ENCODE data around the gene TRIP10.

TRIP10 gene

DNA sequence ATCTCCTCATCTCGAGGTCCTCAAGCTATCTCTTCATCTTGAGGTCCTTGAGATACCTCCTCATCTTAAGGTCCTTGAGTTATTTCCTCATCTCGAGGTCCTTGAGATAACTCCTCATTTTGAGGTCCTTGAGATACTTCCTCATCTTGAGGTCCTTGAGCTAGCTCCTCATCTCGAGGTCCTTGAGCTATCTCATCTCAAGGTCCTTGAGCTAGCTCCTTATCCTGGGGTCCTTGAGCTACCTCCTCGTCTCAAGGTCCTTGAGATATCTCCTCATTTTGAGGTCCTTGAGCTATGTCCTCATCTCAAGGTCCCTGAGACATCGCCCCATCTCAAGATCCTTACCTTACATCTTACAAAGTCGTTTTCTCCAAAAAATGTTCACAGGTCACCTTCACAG lies 51.8 kb downstream of the TRIP10 start:
- TF ChIP-seq ZNF565 (CRISPR knock-in tag; conservative IDR thresholded peaks at IDR 0.05; ENCODE audit: low read depth): no peak
- TF ChIP-seq ZFP30 (CRISPR knock-in tag; IDR thresholded peaks at IDR 0.05): no peak
- TF ChIP-seq ZNF8 (CRISPR knock-in tag; IDR thresholded peaks at IDR 0.05): no peak
- TF ChIP-seq RARB (CRISPR knock-in tag; IDR thresholded peaks at IDR 0.05): no peak
- TF ChIP-seq TOX (CRISPR knock-in tag; IDR thresholded peaks at IDR 0.05; ENCODE audit: borderline replicate concordance): no peak
- no peak for TF ChIP-seq ARNTL (CRISPR knock-in tag; IDR thresholded peaks at IDR 0.05; ENCODE audit: borderline replicate concordance, low read depth)
- no peak for TF ChIP-seq OSR1 (CRISPR knock-in tag; IDR thresholded peaks at IDR 0.05)
- no peak for TF ChIP-seq TSHZ2 (CRISPR knock-in tag; IDR thresholded peaks at IDR 0.05)
- TF ChIP-seq CREB5 (CRISPR knock-in tag; IDR thresholded peaks at IDR 0.05; ENCODE audit: low read depth): no peak
- TF ChIP-seq ZNF70 (CRISPR knock-in tag; IDR thresholded peaks at IDR 0.05): no peak
- TF ChIP-seq BACH2 (CRISPR knock-in tag; IDR thresholded peaks at IDR 0.05; ENCODE audit: borderline replicate concordance): no peak
- no peak for ATAC-seq

GRCh38 chr19:6793411-6793810 lies 53.9 kb downstream of the TRIP10 start:
- ATAC-seq: no peak
- TF ChIP-seq TSHZ2 (CRISPR knock-in tag; IDR thresholded peaks at IDR 0.05): no peak
- TF ChIP-seq ZNF8 (CRISPR knock-in tag; IDR thresholded peaks at IDR 0.05): no peak
- TF ChIP-seq SNAI2 (CRISPR knock-in tag; IDR thresholded peaks at IDR 0.05): no peak
- TF ChIP-seq ARNTL (CRISPR knock-in tag; IDR thresholded peaks at IDR 0.05; ENCODE audit: borderline replicate concordance, low read depth): no peak
- TF ChIP-seq, protein P1, sequence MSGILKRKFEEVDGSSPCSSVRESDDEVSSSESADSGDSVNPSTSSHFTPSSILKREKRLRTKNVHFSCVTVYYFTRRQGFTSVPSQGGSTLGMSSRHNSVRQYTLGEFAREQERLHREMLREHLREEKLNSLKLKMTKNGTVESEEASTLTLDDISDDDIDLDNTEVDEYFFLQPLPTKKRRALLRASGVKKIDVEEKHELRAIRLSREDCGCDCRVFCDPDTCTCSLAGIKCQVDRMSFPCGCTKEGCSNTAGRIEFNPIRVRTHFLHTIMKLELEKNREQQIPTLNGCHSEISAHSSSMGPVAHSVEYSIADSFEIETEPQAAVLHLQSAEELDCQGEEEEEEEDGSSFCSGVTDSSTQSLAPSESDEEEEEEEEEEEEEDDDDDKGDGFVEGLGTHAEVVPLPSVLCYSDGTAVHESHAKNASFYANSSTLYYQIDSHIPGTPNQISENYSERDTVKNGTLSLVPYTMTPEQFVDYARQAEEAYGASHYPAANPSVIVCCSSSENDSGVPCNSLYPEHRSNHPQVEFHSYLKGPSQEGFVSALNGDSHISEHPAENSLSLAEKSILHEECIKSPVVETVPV (CRISPR knock-in tag; IDR thresholded peaks at IDR 0.05): no peak
- TF ChIP-seq RARB (CRISPR knock-in tag; IDR thresholded peaks at IDR 0.05): no peak
- TF ChIP-seq ESRRG (CRISPR knock-in tag; IDR thresholded peaks at IDR 0.05): no peak
- TF ChIP-seq TOX (CRISPR knock-in tag; IDR thresholded peaks at IDR 0.05; ENCODE audit: borderline replicate concordance): no peak
- no peak for TF ChIP-seq CSDC2 (CRISPR knock-in tag; IDR thresholded peaks at IDR 0.05)
- TF ChIP-seq PPARA (CRISPR knock-in tag; IDR thresholded peaks at IDR 0.05; ENCODE audit: borderline replicate concordance): no peak
- no peak for TF ChIP-seq ISL1 (CRISPR knock-in tag; IDR thresholded peaks at IDR 0.05)

DNA sequence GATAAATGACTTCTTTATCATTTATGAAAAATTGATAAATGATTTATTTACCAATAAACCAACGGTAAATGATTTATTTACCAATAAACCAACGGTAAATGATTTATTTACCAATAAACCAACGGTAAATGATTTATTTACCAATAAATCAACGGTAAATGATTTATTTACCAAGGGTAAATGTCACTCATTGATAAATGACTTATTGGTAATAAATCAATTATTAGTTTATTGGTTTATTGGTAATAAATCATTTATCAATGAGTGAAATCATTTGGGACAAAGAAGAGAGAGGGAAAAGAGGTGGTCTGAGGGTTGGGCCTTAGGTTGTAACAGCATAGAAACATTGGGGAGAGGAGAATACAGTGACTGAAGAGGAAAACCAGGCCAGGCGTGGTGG lies 54.5 kb downstream of the TRIP10 start:
- TF ChIP-seq OSR1 (CRISPR knock-in tag; IDR thresholded peaks at IDR 0.05): no peak
- TF ChIP-seq TCF4 (CRISPR knock-in tag; IDR thresholded peaks at IDR 0.05; ENCODE audit: borderline replicate concordance): no peak
- TF ChIP-seq RARB (CRISPR knock-in tag; IDR thresholded peaks at IDR 0.05): no peak
- no peak for TF ChIP-seq TOX (CRISPR knock-in tag; IDR thresholded peaks at IDR 0.05; ENCODE audit: borderline replicate concordance)
- TF ChIP-seq SNAI2 (CRISPR knock-in tag; IDR thresholded peaks at IDR 0.05): no peak
- TF ChIP-seq ARNTL (CRISPR knock-in tag; IDR thresholded peaks at IDR 0.05; ENCODE audit: borderline replicate concordance, low read depth): no peak
- no peak for TF ChIP-seq ZNF8 (CRISPR knock-in tag; IDR thresholded peaks at IDR 0.05)
- TF ChIP-seq BACH2 (CRISPR knock-in tag; IDR thresholded peaks at IDR 0.05; ENCODE audit: borderline replicate concordance): no peak
- no peak for TF ChIP-seq GLIS3 (CRISPR knock-in tag; IDR thresholded peaks at IDR 0.05)
- TF ChIP-seq ZFP30 (CRISPR knock-in tag; IDR thresholded peaks at IDR 0.05): no peak
- ATAC-seq: no peak
